NCI-H146 treated with DMSO at 0.1 percent for 48 hours (cell line): ENCODE measurements around the gene OR2T10.
"Not testable (repeated sequence)": the region's sequence is repeated elsewhere in the genome, so short reads cannot be mapped to it uniquely, and the experiment has no call there.

ENCODE experiments used
- DNase-seq: peaks from one replicate; lab custom pipeline; 2025; ENCODE audit not compliant: unreplicated experiment; lab: John Stamatoyannopoulos, UW

The OR2T10 gene

GRCh38 chr1:248596615-248597014 lies 885 bp downstream of the OR2T10 start:
- DNase-seq, result no peak

- no peak for DNase-seq
Measured at GRCh38 chr1:248593226-248593625, 4.3 kb downstream of the OR2T10 start.

GRCh38 chr1:248592655-248593054 lies 4.8 kb downstream of the OR2T10 start:
- no peak for DNase-seq

DNA sequence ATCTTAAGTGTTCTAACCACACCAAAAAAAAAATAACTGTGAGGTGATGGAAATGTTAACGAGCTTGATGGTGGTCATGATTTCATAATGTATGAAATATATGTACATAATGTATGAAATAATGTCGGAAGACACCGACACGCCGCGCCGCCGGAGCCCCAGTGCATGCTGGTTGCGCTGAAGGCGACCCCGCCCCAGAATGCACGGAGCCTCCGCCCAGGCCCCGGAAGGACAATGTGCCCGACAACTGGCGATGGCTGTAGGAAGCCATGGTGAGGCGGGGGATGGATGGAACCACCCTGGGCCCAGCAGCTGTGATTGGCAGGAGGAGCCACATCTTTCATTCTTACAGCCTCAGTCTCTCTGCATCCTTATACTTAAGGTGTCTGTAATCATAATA lies 7.4 kb downstream of the OR2T10 start:
- DNase-seq, result no peak

- DNase-seq, result no peak
Measured at GRCh38 chr1:248589334-248589733, 8.2 kb downstream of the OR2T10 start.

DNA sequence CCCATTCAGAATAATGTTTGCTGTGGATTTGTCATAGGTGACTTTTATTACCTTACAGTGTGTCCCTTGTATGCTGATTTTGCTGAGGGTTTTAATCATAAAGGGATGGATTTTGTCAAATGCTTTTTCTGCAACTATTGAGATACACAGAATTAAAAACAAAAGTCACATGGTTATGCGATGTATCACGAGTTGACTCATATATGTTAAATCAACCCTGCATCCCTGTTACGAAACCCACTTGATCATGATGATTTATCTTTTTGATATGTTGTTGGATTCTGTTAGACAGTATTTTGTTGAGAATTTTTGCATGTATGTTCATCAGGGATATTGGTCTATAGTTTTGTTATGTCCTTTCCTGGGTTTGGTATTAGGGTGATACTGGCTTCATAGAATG lies 12.2 kb downstream of the OR2T10 start:
- no peak for DNase-seq

GRCh38 chr1:248576260-248576980 lies 21.1 kb downstream of the OR2T10 start:
- DNase-seq, result no peak

DNA sequence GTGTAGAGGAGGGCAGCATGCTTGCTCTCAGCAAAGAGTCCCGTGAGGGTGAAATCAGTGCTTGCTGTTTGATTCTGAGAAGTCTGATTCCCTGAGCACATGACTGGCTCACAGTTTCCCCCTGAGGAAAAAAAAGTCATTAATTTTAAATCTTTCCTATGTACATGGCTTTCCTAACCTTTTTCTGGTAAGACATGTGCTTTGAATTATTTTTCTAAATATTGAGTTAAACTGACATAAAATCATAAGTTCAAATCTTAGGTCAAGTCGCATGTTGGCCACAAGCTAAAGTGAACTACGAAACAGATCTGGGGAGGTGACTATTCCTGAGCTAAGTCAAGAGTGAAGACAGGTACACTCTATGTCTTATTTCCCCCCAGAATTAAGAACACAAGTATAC lies 22.8 kb downstream of the OR2T10 start, which contains the start of gene OR2T34:
TSS of gene OR2T34 (minus strand) at position 101 of the 400 bp plus-strand sequence. CDS start at position 101, 0 bp downstream.
- DNase-seq, result not testable (repeated sequence)

DNA sequence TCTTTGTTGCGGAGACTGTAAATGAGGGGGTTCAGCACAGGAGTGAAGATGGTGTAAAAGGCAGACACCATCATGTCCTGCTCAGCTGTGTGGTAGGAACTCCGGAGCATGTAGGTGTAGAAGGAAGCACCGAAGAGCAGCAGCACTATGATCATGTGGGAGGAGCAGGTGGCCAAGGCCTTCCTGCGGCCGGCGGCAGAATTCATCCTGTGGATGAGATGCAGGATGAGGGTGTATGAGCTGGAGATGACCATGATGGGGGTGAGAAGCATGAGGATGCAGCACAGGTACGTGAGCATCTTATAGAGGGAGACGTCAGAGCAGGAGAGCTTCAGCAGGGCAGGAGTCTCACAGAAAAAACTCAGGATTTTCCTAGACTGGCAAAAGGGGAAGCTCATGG lies 23.6 kb downstream of the OR2T10 start:
- not testable (repeated sequence) for DNase-seq

DNA sequence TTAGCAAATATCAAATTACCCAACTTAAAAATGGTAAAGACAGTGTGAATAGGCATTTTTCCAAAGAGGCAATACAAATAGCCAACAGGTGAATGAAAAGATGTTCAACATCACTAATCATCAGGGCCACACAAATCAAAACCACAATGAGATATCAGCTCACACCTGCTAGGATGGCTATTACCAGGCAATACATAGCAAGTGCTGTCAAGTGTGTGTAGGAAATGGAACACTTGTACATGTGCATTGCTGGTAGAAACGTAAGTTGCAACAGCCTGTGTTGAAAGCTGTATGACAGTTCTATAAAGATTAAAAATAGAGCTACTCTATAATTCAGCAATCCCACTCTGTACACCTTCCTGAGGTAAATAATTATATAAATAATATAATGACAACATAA lies 25.5 kb downstream of the OR2T10 start:
- not testable (repeated sequence) for DNase-seq

- DNase-seq, result not testable (repeated sequence)
Measured at GRCh38 chr1:248570811-248571210, 26.7 kb downstream of the OR2T10 start.

- not testable (repeated sequence) for DNase-seq
Measured at GRCh38 chr1:248569049-248569448, 28.5 kb downstream of the OR2T10 start.

DNA sequence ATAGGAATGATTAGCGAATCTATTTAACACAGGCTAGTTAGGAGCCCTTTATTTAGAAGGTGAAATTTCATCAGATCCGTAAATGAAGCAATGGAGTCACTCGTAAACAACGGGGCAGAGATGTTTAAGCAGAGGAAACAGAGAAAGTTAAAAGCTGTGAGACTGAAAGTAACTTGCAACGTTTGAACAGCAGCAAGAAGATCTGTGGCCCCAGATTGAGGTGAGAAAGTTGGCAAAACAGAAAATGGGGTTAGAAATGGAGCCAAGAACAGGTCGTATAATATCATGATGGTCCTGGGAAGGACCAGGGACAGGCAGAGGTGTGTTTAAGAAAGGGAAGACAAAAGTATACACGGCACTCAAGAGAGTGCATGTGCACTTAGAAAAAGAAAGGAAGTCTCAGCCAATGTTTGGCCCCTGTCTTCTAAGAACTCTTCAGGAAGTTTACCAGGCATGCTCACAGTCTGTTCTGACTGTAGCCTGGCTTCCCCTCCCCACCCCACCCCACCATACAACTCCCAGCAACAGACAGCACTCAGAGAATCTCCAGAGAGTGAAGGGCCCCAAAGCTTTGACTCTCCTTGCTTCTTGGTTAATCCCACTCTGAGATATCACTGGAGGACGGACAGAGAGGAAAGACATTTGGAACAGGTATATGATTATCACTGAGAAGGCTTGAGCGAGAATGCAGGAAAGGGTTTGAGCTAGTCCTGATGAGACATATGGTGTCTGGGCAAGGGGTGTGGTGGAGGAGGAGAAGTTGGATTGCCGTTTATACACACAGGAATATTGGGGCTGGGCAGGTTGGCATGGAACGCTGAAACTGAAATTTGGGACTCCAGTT lies 31.7 kb downstream of the OR2T10 start:
- not testable (repeated sequence) for DNase-seq

GRCh38 chr1:248562672-248563071 lies 34.8 kb downstream of the OR2T10 start, which contains the start of gene OR2T29:
TSS of gene OR2T29 (minus strand) at chr1:248562772. CDS start at chr1:248559491, 3,281 bp downstream.
- not testable (repeated sequence) for DNase-seq

DNA sequence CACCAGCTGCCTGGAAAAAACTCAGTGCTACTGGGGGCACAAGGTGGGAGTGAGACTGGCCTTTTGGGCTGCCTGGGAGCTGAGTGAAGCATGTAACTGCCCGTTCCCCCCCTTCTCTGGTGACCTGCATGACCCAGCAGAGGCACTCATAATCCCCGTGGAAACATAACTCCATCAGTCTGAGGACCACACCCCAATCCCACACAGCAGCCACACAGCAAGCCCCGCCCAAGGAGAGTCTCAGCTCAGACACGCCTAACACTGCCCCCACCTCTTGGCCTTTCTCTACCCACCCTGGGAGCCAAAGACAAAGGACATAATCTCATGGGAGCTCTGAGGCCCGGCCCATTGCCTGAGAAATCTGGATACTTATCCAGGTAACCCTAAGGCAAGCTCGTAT lies 46.5 kb downstream of the OR2T10 start:
- DNase-seq, result not testable (repeated sequence)

GRCh38 chr1:248547383-248547782 lies 50.1 kb downstream of the OR2T10 start:
- DNase-seq, result not testable (repeated sequence)
